Spleen (tissue), 7 donors: ENCODE results near the gene ACTN1.

Source experiments
- CTCF ChIP-seq, 11 experiments: fragments of 200-600 bp in 7 of 11; fragments of 450-650 bp in 4 of 11; sonication (generic) in 4 of 11; IDR thresholded peaks in 8 of 11; conservative IDR thresholded peaks in 3 of 11; 1 replicate in 7 of 11; 2 replicates in 4 of 11; pipeline versions ENCODE4 v1.4.0 to v1.8.0; 2016 to 2021; ENCODE audit warnings: antibody characterized with exemption in 11 of 11, inconsistent platforms in 4 of 11, mild to moderate bottlenecking in 1 of 11
- POLR2A ChIP-seq, 3 donors: fragments of 450-650 bp; IDR thresholded peaks; one replicate each; pipeline ENCODE4 v1.5.1; 2017; ENCODE audit warnings: antibody characterized with exemption in 3 of 3, mild to moderate bottlenecking in 1 of 3
- donor health status: DM: no; HTN: no; CAD: no; lungs with moderate emphysema.
- donor health status: DM: no; HTN: no; CAD: no.
- donor health status: DM: no; HTN: no; CAD: no.

- TF ChIP-seq CTCF (IDR thresholded peaks at IDR 0.05 in 8 of 11, conservative IDR thresholded peaks at IDR 0.05 in 3 of 11) (no peak), POLR2A (IDR thresholded peaks at IDR 0.05) (no peak)
Measured at GRCh38 chr14:68896132-68896531, 83.0 kb downstream of the ACTN1 start.
